K562 (cell line): ENCODE data around the gene SLC4A2. TPM values are rescaled to one million over a fixed set of nuclear protein-coding genes. Genes with fewer than 3 reads are reported as not detected.
A peak's percentile ranks its signal among the peaks of the same experiment; 100 is the strongest.

Experiments
- EP300 ChIP-seq: IDR thresholded peaks from 2 replicates; pipeline ENCODE4 v1.6.1; 2012; ENCODE audit warnings: low read length, improper control_type of control experiment
- ESRRA ChIP-seq: fragments of 450-650 bp; IDR thresholded peaks from 2 replicates; pipeline ENCODE4 v1.6.1; 2014; ENCODE audit warnings: low read depth, mild to moderate bottlenecking, moderate library complexity, borderline replicate concordance
- GATAD2A ChIP-seq: fragments of 450-650 bp; IDR thresholded peaks from 2 replicates; pipeline ENCODE4 v1.6.1; 2017
- HNRNPUL1 ChIP-seq: fragments of 200-400 bp; formaldehyde crosslinking; IDR thresholded peaks from 2 replicates; pipeline ENCODE4 v1.6.1; 2017; ENCODE audit warnings: low read length
- JUND ChIP-seq, 2 experiments: IDR thresholded peaks; 2 replicates in 1 of 2; 3 replicates in 1 of 2; pipeline ENCODE4 v1.6.1; 2011; ENCODE audit warnings: borderline replicate concordance in 2 of 2, low read depth in 2 of 2, low read length in 2 of 2, improper control_type of control experiment in 1 of 2, missing biosample characterization in 1 of 2, missing genetic modification characterization in 1 of 2, missing genetic modification reagents in 1 of 2
- MEIS2 ChIP-seq: fragments of 450-650 bp; IDR thresholded peaks from 2 replicates; pipeline ENCODE4 v1.6.1; 2014; ENCODE audit warnings: mild to moderate bottlenecking; ENCODE audit not compliant: partially characterized antibody
- POLR2AphosphoS5 ChIP-seq: IDR thresholded peaks from 2 replicates; pipeline ENCODE4 v1.6.1; 2011; ENCODE audit warnings: mild to moderate bottlenecking, low read depth, low read length, moderate library complexity; ENCODE audit not compliant: control insufficient read depth, insufficient read depth
- RBBP5 ChIP-seq: fragments of 200-600 bp; sonication (generic); IDR thresholded peaks from 2 replicates; pipeline ENCODE4 v1.6.1; 2012; ENCODE audit warnings: borderline replicate concordance, mild to moderate bottlenecking, low read length, control low read depth, inconsistent platforms; ENCODE audit not compliant: insufficient read depth, poor library complexity, severe bottlenecking
- RBFOX2 ChIP-seq: fragments of 200-400 bp; formaldehyde crosslinking; IDR thresholded peaks from 2 replicates; pipeline ENCODE4 v1.6.1; 2017; ENCODE audit warnings: low read depth, mild to moderate bottlenecking, low read length, moderate library complexity
- SMAD1 ChIP-seq: fragments of 150-350 bp; IDR thresholded peaks from 2 replicates; pipeline ENCODE4 v1.6.1; 2014; ENCODE audit warnings: low read length, low read depth; ENCODE audit not compliant: partially characterized antibody
- SMAD4 ChIP-seq: fragments of 250-450 bp; sonication (Bioruptor Pico); conservative IDR thresholded peaks from 2 replicates; pipeline ENCODE4 v1.8.0; 2021; ENCODE audit warnings: inconsistent platforms, mild to moderate bottlenecking, moderate library complexity
- SP1 ChIP-seq: sonication (generic); formaldehyde crosslinking; IDR thresholded peaks from 2 replicates; pipeline ENCODE4 v1.8.1; 2022; ENCODE audit warnings: mild to moderate bottlenecking, missing genetic modification reagents
- TBP ChIP-seq: optimal IDR thresholded peaks from 2 replicates; pipeline ENCODE3; 2011; ENCODE audit warnings: low read depth, low read length, improper control_type of control experiment
- polyA plus RNA-seq, 8 experiments: library from polyadenylated mRNA; depleted of rRNA in 4 of 8; stranded (reverse) in 5 of 8; unstranded in 3 of 8; fragments of >200 nt; fragmentation: Nextera tagmentation in 2 of 8; fragmentation: Illumina TruSeq in 1 of 8; extraction: Ambion mirVana in 2 of 8; extraction: Trizol in 1 of 8; gene quantifications; 2 replicates each; pipeline versions ENCODE4 v1.2.1 to v1.2.3, GENCODE V29; 2011 to 2014; ENCODE audit warnings: inconsistent platforms in 1 of 8, missing spikeins in 1 of 8
- total RNA-seq, 7 experiments: library from RNA; depleted of rRNA in 6 of 7; stranded (reverse); fragments of >200 nt in 6 of 7; fragmentation: Illumina TruSeq in 2 of 7; extraction: Trizol in 2 of 7; gene quantifications; 2 replicates each; pipeline versions ENCODE4 v1.2.1 to v1.2.3, GENCODE V29; 2011 to 2021; ENCODE audit warnings: low replicate concordance in 1 of 7
- TF ChIP-seq, protein P1 (sequence below): fragments of 250-450 bp; sonication (Bioruptor Pico); IDR thresholded peaks from 2 replicates; pipeline ENCODE4 v1.9.0; 2021; ENCODE audit warnings: mild to moderate bottlenecking, inconsistent platforms
- TF ChIP-seq, protein P2 (sequence below): fragments of 450-650 bp; IDR thresholded peaks from 2 replicates; pipeline ENCODE4 v1.6.1; 2017; ENCODE audit warnings: antibody characterized with exemption
- TF ChIP-seq, protein P3 (sequence below), 2 experiments: IDR thresholded peaks; 2 replicates each; pipeline ENCODE4 v1.6.1; 2011; ENCODE audit warnings: borderline replicate concordance in 1 of 2, control low read depth in 1 of 2, low read depth in 1 of 2, low read length in 1 of 2, mild to moderate bottlenecking in 1 of 2, mixed read lengths in 1 of 2, moderate library complexity in 1 of 2; ENCODE audit not compliant: insufficient read depth in 1 of 2, insufficient read length in 1 of 2, poor library complexity in 1 of 2, severe bottlenecking in 1 of 2; ENCODE audit errors: extremely low read depth in 1 of 2
- TF ChIP-seq, protein P4 (sequence below), 3 experiments: IDR thresholded peaks in 2 of 3; conservative IDR thresholded peaks in 1 of 3; 2 replicates each; pipeline ENCODE4 v1.5.1; 2011 to 2012; ENCODE audit warnings: low read length in 3 of 3, mild to moderate bottlenecking in 3 of 3, control low read depth in 2 of 3, improper control_type of control experiment in 1 of 3, inconsistent platforms in 1 of 3, low read depth in 1 of 3, mixed read lengths in 1 of 3, moderate library complexity in 1 of 3; ENCODE audit not compliant: insufficient read depth in 2 of 3

Gene SLC4A2
- total and polyA plus RNA-seq, 9 of the 15 experiments (the other 6 are each of a cell fraction or from before 2014, with no cell fraction given) = 11.4 to 375 (median 130) TPM

DNA sequence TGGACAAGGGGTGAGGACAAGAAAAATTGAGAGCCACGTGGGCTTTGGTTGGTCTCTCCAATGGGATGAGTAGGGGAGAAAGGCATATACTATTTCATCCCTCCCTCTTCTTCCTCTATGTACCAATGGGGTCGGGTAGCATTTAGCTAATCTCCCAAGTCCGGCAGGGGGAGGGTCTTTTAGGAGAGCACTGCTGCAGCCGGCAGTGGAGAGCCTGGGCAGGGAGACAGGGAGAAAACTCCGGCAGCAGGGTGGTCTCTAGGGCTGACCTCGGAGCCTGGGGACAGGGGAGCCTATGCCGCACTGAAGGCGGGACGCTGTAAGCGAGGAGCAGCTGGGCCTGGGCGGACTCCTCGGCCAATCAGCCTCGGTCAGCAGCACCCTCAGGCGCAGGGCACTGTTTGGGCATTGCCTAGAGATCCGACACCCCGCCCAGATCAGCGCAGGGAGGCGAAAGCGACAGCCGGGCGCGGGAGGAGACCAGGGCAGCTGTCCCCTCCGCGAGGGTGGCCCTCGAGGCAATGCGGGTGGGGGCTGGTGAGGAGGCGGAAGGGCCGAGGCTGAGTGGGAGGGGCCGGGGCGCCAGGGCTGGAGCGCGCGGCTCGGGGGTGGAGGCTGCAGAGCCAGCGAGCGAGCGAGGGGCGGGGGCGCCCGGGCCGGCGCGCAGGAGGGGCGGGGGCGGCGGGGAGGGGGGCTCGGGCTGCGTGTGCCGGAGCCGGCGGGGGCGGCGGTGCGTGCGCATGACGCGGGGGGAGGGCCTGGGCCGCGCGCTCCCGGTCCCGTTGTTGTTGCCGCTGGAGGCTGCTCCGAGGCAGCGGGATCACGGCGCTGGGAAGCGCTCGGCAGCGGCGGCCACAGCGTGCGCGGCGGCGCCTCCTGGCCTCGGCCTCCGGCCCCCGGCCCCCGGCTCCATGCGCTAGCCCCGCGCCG, 26.6 kb downstream of the SLC4A2 start, which contains the start of gene AGAP3 (continued):
- TF ChIP-seq, protein P1, sequence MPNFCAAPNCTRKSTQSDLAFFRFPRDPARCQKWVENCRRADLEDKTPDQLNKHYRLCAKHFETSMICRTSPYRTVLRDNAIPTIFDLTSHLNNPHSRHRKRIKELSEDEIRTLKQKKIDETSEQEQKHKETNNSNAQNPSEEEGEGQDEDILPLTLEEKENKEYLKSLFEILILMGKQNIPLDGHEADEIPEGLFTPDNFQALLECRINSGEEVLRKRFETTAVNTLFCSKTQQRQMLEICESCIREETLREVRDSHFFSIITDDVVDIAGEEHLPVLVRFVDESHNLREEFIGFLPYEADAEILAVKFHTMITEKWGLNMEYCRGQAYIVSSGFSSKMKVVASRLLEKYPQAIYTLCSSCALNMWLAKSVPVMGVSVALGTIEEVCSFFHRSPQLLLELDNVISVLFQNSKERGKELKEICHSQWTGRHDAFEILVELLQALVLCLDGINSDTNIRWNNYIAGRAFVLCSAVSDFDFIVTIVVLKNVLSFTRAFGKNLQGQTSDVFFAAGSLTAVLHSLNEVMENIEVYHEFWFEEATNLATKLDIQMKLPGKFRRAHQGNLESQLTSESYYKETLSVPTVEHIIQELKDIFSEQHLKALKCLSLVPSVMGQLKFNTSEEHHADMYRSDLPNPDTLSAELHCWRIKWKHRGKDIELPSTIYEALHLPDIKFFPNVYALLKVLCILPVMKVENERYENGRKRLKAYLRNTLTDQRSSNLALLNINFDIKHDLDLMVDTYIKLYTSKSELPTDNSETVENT (CRISPR knock-in tag) = peak; percentile 91
- TF ChIP-seq EP300 (0 out of 2 replicates have a peak, but pooled peaks have one; percentile 7), GATAD2A (peak; percentile 89), SMAD4 (peak; percentile 50), HNRNPUL1 (no peak), TBP (peak; percentile 6), SMAD1 (peak; percentile 23), MEIS2 (no peak), JUND (IDR thresholded peaks at IDR 0.05; ENCODE audit: borderline replicate concordance, low read depth, low read length) (no peak), JUND (tag; IDR thresholded peaks at IDR 0.05; ENCODE audit: borderline replicate concordance, low read depth, low read length) (no peak; the same call in 2 of the 3 replicates), ESRRA (peak; percentile 52; the same call in 1 of the 2 replicates), POLR2AphosphoS5 (peak; percentile 76), SP1 (peak; percentile 80), RBBP5 (peak; percentile 73), RBFOX2 (peak; percentile 91)
- TF ChIP-seq, protein P2, sequence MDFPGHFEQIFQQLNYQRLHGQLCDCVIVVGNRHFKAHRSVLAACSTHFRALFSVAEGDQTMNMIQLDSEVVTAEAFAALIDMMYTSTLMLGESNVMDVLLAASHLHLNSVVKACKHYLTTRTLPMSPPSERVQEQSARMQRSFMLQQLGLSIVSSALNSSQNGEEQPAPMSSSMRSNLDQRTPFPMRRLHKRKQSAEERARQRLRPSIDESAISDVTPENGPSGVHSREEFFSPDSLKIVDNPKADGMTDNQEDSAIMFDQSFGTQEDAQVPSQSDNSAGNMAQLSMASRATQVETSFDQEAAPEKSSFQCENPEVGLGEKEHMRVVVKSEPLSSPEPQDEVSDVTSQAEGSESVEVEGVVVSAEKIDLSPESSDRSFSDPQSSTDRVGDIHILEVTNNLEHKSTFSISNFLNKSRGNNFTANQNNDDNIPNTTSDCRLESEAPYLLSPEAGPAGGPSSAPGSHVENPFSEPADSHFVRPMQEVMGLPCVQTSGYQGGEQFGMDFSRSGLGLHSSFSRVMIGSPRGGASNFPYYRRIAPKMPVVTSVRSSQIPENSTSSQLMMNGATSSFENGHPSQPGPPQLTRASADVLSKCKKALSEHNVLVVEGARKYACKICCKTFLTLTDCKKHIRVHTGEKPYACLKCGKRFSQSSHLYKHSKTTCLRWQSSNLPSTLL = no peak
- TF ChIP-seq, protein P3, sequence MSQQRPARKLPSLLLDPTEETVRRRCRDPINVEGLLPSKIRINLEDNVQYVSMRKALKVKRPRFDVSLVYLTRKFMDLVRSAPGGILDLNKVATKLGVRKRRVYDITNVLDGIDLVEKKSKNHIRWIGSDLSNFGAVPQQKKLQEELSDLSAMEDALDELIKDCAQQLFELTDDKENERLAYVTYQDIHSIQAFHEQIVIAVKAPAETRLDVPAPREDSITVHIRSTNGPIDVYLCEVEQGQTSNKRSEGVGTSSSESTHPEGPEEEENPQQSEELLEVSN (IDR thresholded peaks at IDR 0.05; ENCODE audit: borderline replicate concordance in 1 of 2, extremely low read depth in 1 of 2, insufficient read depth in 1 of 2, insufficient read length in 1 of 2, low read depth in 1 of 2, low read length in 1 of 2, poor library complexity in 1 of 2, severe bottlenecking in 1 of 2) = peak; percentile 61 to 76
- TF ChIP-seq, protein P4, sequence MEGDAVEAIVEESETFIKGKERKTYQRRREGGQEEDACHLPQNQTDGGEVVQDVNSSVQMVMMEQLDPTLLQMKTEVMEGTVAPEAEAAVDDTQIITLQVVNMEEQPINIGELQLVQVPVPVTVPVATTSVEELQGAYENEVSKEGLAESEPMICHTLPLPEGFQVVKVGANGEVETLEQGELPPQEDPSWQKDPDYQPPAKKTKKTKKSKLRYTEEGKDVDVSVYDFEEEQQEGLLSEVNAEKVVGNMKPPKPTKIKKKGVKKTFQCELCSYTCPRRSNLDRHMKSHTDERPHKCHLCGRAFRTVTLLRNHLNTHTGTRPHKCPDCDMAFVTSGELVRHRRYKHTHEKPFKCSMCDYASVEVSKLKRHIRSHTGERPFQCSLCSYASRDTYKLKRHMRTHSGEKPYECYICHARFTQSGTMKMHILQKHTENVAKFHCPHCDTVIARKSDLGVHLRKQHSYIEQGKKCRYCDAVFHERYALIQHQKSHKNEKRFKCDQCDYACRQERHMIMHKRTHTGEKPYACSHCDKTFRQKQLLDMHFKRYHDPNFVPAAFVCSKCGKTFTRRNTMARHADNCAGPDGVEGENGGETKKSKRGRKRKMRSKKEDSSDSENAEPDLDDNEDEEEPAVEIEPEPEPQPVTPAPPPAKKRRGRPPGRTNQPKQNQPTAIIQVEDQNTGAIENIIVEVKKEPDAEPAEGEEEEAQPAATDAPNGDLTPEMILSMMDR (IDR thresholded peaks at IDR 0.05 in 2 of 3, conservative IDR thresholded peaks at IDR 0.05 in 1 of 3; ENCODE audit: insufficient read depth in 2 of 3, low read depth in 1 of 3, low read length in 3 of 3) = 0 out of 6 replicates have a peak, but pooled peaks of 2 of the 3 experiments have one; percentile 1 to 11
